ENCODE results near the gene UBE2G2.
"Not testable (repeated sequence)": the region's sequence is repeated elsewhere in the genome, so short reads cannot be mapped to it uniquely, and the experiment has no call there.

Gene UBE2G2

DNA sequence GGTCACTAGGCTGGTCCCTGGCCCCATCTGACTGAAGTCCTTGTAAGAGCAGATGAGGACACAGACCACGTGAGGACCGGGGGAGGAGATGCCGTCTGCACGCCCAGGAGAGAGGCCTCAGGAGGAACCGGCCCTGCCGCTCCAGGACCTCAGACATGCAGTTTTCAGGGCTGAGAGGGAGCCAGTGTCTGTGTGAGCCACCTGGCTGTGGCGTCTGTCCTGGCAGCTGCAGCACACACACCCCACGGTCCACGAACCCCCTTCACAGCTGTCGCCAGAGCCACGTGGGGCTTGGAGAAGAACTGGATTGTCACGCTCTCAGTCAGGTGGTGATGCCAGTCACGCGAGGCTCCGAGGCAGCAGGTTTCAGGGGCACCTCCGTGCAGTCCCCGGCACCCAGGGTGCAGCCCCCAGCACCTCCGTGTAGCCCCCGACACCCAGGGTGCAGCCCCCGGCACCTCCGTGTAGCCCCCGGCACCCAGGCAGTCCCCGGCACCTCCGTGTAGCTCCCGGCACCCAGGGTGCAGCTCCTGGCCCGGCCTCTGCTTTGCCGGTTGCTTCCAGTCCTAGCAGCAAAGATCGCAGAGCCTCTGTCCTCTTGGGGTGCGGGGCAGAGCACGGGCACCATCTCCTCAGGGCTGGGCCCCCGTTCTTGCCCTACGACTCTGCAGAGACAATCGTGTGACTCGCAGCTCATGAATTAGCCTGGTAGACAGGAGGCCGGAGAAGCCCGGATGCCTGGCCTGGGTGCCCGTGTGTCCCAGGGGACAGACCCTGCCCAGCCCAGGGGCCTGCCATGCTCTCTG is 35.2 kb upstream of the UBE2G2 start:
- no peak for DNase-seq (ENCODE audit: low read depth, low spot score)

DNA sequence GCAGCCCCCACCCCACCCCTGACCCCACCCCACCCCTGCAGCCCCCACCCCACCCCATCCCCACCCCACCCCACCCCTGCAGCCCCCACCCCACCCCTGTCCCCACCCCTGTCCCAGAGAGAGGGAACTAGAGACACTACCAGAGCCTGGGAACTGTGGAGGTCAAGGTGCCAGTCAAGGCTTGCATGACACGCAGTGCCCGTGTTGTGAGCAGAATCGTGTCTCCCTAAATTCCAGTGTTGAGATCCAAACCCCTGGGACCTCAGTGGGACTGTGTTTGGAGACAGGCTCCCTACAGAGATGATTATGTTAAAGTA is 34.7 kb upstream of the UBE2G2 start:
- DNase-seq (ENCODE audit: low read depth, low spot score) = no peak

DNA sequence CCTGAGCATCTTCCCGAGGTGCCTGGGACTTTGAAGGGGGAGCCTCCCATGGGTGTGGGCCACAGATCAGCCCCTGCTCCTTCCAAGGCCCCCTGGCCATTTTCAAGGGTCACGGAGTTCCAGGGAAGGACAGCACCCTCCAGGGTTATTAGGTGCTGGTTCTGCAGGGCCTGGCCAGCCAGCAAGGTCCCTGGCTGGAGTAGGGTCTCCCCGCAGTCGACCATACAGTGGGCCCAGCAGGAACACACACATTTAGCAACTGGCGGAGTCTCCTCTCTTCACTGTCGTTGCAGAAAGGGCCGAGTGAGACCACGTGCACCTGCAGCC is 34.0 kb upstream of the UBE2G2 start:
- DNase-seq (ENCODE audit: low read depth, low spot score) = no peak

DNA sequence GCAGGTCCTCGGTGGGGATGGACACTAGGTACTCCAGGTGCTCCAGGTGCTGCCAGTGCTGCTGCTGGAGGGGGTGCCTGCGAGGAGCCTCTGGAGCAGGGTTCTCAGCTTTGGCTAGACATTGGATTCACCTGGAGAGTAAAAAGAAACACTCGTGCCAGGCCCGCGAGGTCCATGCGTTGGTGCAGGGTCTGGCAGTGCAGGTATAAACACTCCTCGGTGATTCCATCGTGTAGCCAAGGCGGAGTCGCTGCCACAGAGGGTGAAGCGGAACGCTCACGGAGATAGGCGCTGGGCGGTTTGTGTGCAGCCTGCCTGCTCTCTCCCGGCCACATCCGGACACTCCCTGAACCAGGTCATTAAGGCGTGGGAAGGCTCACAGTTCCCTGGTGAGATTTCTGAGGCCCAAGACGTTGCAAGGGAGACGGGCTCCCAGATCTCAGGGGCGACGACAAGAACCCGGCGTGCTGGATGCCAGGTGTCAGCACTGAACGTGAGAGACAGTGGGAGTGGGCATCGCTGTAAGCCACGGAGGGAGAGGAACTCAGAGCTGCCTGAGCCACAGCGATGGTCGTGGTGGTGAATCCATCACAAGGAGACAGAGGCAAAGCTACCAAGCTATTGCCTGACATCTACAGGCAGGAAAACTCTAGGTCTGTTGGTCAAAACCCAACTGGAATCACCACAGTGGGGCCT is 33.5 kb upstream of the UBE2G2 start:
- DNase-seq (ENCODE audit: low read depth, low spot score) = no peak

DNA sequence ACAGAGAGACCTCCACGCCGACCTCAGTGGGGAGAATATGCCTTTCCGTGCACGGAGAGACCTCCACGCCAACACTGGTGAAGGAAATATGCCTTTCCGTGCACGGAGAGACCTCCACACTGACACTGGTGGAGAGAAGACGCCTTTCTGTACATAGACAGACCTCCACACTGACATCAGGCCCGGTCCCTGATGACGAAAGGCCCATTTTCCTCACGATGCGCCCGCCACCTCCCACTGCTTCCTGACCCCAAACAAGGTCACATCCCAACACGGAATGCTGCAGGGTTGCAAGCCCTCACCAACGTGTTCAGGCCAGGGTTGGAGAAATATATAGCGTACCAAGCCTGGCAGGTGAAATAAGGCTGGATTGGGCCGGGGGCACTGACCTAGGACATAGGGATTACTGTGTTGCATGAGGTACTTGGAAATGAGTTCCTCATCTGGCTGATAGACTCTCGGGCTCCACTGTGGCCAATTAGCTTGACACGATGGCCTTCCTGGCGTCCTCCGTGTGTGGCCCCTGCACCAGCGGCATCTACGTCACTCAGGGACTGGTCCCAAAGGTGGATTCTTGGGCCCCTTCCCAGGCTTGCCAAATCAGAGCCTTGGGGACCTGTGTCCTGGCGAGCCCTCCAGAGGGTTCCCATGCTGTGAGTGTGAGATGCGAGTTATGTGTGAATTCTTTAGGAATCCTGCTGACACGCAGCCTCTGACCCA is 32.8 kb upstream of the UBE2G2 start:
- DNase-seq (ENCODE audit: low read depth, low spot score) = no peak

DNA sequence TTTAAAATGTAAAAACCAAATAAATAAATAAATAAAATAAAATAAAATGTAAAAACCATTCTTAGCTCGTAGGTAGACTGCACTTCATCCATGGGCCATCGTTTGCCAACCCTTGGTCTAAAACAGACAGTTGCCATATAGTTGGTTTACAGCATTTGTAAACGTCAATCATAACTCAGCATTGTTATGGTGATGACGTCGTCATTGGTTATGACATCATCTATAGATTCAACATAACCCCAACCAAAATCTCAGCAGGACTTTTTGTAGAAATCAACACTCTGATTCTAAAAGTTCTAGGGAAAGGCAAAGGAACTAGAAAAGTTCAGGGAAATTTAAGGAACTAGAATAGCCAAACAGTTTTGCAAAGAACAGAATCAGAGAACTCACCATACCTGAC is 32.0 kb upstream of the UBE2G2 start:
- no peak for DNase-seq (ENCODE audit: low read depth, low spot score)

DNA sequence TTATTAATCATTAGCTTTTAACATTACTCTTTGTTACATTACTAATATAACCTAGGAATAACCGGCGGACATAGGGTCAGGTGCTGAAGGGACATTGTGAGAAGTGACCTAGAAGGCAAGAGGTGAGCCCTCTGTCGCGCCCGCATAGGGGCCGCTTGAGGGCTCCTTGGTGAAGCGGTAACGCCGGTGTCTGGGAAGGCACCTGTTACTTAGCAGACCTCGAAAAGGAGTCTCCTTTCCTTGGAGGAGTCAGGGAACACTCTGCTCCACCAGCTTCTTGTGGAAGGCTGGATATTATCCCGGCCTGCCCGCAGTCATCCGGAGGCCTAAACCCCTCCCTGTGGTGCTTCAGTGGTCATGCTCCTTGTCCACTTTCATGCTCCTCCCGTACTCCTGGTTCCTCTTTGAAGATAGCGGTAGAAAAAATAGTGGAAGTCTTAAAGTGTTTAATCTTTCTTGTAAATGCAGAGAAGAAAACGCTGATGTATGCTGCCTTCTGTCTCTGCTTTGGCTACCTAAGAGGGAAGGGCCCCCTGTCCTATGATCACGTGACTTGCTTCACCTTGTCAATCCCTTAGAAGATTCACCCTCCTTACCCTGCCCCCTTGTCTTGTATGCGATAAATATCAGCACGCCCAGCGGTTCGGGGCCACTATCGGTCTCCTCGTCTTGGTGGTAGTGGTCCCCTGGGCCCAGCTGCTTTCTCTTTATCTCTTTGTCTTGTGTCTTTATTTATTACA is 31.1 kb upstream of the UBE2G2 start:
- DNase-seq (ENCODE audit: low read depth, low spot score) = not testable (repeated sequence)

DNA sequence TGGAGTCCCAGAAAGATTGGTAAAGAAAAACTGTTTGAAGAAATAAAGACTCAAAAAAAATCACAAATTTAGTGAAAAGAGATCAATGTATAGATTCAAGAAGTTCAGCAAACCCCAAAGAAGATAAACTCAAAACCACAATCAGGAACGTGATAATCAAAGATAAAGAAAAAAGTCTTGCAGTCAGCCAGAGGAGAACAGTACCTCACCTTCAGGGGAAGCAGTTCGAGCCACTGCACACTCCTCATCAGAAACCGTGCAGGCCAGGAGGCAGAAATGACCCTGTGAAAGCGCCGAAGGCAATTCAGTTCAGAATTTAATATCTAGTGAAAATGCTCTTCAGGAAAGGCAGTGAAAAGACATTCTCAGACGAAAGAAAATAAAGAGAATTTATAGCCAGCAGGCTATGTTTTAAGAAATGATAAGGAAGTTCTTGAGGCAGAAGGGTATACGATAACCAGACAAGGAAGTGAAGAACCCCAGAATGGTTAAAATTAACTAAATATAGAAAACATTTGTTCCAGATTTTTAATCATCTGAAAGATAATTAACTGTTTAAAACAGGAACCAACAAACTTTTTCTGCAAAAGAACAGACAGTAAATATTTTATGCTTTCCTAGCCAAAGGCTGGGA is 29.7 kb upstream of the UBE2G2 start:
- no peak for DNase-seq (ENCODE audit: low read depth, low spot score)

DNA sequence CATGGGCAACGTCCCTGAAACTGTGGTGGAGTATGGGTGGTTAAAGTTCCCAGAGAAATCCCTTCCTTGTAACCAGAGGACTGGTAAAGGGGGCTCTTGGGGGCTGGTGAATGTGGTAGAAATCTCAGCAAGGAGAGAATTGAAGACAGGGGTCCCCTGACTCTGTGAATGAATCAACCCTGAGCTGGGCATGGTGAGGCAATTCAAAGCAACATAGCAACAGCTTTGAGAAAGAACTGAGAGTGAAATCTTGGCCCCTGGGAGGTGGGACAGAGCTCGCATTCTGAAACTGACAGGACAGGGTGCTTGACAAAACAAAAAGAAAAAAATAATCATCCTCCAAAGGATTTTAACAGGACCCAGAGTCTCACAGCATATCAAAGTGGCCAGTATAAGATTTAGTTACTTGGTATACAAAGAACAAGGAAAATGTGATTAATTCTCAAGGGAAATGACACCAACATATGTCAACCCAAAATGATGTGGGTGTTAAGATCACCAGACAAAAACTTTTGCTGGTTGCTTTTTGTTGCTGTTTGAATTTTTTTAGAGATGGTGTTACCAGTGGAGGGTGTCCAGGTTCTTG is 28.0 kb upstream of the UBE2G2 start:
- no peak for DNase-seq (ENCODE audit: low read depth, low spot score)

DNA sequence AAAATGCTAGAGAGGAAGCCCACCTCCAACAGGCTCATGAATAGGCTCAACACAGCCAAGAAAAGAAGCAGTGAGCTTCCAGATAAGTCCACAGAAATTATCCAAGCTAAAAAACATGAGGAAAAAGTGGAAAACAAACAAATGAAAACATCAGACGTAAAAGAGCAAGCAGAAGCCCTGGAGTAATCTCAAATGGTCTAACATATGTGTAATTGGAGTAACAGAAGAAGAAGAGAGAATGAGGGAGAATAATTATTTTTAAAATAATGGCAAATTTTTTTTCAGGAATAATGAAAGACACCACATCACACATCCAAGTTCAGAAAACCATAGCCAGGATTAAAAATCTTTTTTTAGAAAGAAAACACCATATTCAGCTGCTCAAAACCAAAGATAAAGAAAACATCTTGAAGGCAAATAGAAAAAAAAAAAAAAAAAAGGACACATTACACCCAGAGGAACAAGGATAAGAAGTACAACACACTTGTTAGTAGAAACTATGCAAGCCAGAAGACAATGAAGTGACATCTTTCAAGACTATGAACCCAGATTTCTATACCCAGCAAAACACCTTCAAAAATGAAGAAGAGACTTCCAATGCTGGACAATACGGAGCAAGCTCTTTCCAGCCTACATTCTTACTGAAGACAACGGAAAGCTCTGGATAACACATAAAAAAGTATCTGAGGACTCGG is 26.9 kb upstream of the UBE2G2 start:
- DNase-seq (ENCODE audit: low read depth, low spot score) = no peak

DNA sequence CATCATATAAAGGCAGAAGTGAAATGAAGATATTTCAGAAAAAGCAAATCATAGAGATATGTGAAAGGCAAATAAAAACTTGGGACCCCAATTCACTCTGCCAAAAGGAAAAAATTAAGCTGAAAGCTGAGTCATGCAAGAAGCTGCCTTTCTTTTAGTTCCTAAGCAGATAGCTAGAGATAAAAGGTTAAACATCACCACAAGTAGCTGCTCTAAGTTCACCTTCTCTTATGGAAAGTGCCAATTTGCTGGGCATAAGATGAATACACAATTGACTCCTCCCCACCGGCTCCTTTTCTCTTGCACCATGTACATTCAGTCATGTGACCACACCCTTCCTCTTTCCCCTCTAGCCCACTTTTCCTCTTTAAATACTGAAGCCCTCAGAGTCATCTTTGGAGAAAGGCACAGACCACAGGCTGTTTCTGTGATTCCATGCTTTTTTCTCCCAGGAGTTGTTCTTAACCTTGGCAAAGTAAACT is 21.6 kb upstream of the UBE2G2 start:
- DNase-seq (ENCODE audit: low read depth, low spot score) = no peak

DNA sequence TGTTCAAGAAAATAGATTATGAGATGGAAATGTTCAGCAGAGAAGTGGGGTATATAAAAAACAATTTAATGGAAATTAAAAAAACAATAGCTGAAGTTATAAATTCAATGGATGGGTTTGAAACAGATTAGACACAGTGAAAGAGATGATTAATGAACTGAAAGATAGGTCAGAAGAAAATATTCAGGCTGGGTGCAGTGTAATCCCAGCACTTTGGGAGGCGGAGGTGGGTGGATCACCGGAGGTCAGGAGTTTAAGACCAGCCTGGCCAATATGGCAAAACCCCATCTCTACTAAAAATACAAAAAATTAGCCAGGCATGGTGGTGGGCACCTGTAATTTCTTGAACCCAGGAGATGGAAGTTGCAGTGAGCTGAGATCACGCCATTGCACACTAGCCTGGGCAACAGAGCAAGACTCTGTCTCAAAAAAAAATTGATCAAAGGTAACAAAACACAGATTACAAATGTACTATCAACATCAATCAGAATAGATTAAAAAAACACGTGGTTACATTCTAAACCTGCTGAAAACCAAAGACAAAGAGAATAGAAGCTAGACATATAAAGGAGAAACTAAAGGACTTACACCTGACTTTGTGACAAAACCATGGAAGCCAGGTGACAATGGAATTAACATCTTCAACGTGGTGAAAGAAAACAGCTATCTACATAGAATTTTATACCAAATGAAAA is 21.0 kb upstream of the UBE2G2 start:
- no peak for DNase-seq (ENCODE audit: low read depth, low spot score)

DNA sequence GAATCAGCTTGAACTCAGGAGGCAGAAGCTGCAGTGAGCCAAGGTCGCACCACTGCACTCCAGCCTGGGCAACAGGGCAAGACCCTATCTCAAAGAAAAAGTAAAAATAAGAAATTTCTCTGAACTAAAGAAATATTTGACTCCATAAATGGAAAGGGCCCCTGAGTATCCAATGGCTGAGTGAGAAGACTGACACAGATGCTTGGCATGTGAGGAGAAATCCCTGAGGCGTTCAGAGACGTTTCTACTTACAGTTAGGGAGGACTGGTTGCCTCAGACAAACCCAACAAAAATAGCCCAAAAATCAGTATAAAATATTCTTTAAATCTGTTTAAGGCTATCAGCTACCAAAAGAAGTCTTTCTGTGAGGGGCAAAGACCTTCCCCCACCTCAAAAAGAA is 19.2 kb upstream of the UBE2G2 start:
- no peak for DNase-seq (ENCODE audit: low read depth, low spot score)

DNA sequence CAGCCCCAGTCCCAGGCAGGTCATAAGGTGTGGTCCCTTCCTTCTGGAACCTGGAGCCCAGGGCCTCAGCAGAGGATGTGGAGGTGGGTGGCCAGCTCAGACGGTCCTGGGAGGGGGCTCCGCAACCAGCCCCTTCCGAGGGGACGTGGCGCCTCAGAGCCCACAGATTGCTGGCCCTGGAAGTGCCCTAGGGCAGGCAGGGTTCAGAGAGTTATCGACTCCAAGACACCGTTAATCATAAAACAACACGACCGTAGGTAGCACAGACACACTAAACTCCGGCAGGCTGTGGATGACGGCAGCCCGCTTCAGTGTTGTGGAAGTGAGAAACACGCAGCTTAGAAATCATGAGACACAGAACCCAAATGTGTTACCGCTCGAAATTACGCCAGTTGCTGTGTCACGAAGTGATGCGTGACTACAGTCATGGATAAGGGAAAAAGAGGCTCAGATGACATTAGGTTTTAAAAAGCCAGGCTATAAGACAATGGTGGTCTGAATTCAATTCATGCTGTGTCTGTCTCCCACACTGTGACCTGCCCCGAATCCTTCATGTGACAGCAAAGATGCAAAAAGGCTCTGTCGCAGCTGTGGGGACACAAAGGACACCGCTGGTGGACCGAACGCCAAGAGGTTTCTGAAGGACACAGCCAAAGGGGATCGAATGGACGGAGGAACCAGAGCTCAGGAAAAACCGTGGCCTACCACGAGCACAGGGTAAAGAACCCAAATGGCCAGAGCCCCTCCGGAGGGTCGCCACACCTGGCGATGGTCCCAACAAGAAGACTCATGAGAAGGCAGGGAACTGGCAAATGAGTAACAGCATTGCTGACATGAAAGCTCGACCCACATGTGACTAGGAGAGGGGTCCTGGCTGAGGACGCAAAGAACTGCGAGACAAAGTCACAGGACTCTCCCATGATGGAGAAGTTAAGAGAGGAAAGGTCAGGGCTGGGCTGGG is 17.9 kb upstream of the UBE2G2 start:
- DNase-seq (ENCODE audit: low read depth, low spot score) = no peak

DNA sequence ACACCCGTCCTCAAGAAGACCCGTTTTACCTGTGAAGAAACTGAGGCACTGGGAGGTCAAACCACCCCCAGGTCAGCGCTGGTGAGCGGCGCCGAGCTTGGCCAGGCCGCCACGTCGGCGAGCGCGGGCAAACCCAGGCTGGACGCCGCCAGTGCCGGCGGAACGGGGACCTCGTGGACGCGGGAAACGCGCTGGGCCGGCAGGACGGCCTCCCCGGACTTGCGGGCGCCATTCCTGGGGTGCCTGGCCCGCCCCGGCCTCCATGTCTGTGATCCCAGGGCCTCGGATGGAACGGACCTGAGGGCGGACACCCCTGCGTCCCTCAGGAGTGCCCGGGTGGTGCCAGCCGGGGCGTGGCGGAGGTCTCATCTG is 17.0 kb upstream of the UBE2G2 start:
- no peak for DNase-seq (ENCODE audit: low read depth, low spot score)

DNA sequence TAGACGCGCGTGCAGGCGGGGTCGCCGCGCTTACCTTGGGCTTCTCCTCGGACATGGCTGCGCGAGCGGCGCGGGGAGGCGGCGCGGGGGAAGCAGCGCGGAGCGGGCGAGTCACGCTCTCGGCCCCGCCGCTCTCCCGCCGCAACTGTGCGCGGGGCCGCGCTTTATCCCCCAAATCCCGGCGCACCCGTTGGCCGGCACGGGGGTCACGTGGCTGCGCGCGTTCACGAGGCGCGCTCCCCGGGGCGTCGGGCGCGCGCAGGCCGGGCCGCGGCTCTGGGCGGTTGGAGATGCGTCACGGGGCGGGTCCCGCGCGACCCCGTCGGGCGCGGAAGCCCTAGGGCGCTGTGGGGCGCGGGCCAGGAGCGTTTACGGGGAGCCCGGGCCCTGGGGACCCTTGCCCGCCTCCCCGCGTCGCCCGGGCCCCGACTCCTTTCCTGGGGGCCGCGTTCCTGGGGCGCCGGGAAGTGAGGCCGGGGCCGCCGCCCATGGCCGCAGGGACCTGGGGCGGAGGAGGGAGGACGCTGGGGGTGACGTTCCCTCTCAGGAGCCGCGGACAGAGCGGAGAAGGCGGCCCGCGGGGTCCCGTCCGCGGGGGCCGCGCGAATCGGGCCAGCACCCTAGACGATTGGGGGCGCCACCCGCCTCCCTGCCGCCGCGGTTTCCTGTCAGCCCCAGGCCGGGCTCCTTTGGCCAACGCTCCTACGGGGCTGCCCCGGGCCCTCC is 16.5 kb upstream of the UBE2G2 start, which contains the start of gene SUMO3:
TSS of gene SUMO3 (minus strand) at position 149 of the 726 bp plus-strand sequence. CDS start at position 55, 94 bp downstream.
- DNase-seq (ENCODE audit: low read depth, low spot score) = peak; percentile 94

DNA sequence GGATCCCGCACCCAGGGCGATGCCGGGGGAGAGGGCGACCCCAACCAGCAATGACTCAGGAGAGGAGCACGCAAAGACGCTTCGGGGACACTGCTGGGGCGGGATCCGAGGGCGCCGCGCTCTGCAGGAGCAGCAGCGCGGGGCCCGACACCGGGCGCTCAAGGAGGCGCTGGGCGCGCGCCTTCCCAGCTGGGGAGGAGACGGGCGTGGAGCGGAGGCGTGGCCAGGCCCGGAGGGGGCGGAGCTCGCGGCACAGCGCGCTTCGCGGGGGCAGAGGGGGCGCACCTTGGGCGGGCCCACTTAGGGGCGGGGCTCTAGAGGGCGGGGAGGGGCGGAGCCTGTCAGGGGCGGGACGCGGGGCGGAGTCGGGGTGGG is 15.9 kb upstream of the UBE2G2 start:
- peak; percentile 96 for DNase-seq (ENCODE audit: low read depth, low spot score)

Measured in astrocyte of the hippocampus (primary cell).